CD14-positive monocyte (primary cell): Measurements from ENCODE around the gene CNBP. TPM values are rescaled to one million over a fixed set of nuclear protein-coding genes. Genes with fewer than 3 reads are reported as not detected.
A peak's percentile ranks its signal among the peaks of the same experiment; 100 is the strongest.

Experiments used
- DNase-seq, 3 donors: peaks; one replicate each; pipeline ENCODE4 v3.0.0-alpha.2; 2011 to 2022
- H2AFZ ChIP-seq: 2 replicates; pipeline ENCODE4 v1.6.0; 2012; ENCODE audit warnings: mild to moderate bottlenecking, low read depth, low read length, inconsistent platforms; ENCODE audit not compliant: insufficient read depth, poor library complexity, severe bottlenecking
- H3K27ac ChIP-seq, 2 donors: 1 replicate in 1 of 2; 2 replicates in 1 of 2; pipeline ENCODE4 v1.5.1; 2012 to 2013; ENCODE audit warnings: low read length in 2 of 2, control low read depth in 1 of 2, inconsistent platforms in 1 of 2, low read depth in 1 of 2, mild to moderate bottlenecking in 1 of 2
- H3K27me3 ChIP-seq, 2 donors: one replicate each; pipeline versions ENCODE4 v1.6.0 to v1.6.1; 2011 to 2013; ENCODE audit warnings: low read length in 2 of 2; ENCODE audit not compliant: control insufficient read depth in 2 of 2, insufficient read depth in 2 of 2
- H3K36me3 ChIP-seq, 2 donors: replicated peaks in 1 of 2; 1 replicate in 1 of 2; 2 replicates in 1 of 2; pipeline versions ENCODE4 v1.5.1 to v1.6.1; 2012 to 2013; ENCODE audit warnings: low read length in 2 of 2, control low read depth in 1 of 2, inconsistent platforms in 1 of 2, mild to moderate bottlenecking in 1 of 2; ENCODE audit not compliant: insufficient read depth in 2 of 2, control insufficient read depth in 1 of 2
- H3K4me1 ChIP-seq, 2 donors: 1 replicate in 1 of 2; 2 replicates in 1 of 2; pipeline versions ENCODE4 v1.5.1 to v1.6.1; 2012 to 2013; ENCODE audit warnings: low read length in 2 of 2, control low read depth in 1 of 2, inconsistent platforms in 1 of 2, mild to moderate bottlenecking in 1 of 2, moderate library complexity in 1 of 2; ENCODE audit not compliant: insufficient read depth in 2 of 2, control insufficient read depth in 1 of 2
- H3K4me2 ChIP-seq: replicated peaks from 2 replicates; pipeline ENCODE3; 2012; ENCODE audit warnings: low read length, moderate library complexity, mild to moderate bottlenecking; ENCODE audit not compliant: poor library complexity, severe bottlenecking; ENCODE audit errors: extremely low read depth
- H3K4me3 ChIP-seq, 3 experiments: fragments of 200-600 bp in 1 of 3; sonication (generic) in 1 of 3; replicated peaks in 1 of 3; 1 replicate in 2 of 3; 2 replicates in 1 of 3; pipeline ENCODE4 v1.5.1; 2011 to 2013; ENCODE audit warnings: low read length in 3 of 3, mild to moderate bottlenecking in 3 of 3, control low read depth in 2 of 3, low read depth in 2 of 3, inconsistent platforms in 1 of 3, moderate library complexity in 1 of 3
- H3K79me2 ChIP-seq: 2 replicates; pipeline ENCODE4 v1.6.0; 2012; ENCODE audit warnings: mild to moderate bottlenecking, control low read depth, inconsistent platforms, low read length, moderate library complexity; ENCODE audit not compliant: insufficient read depth
- H3K9ac ChIP-seq: 2 replicates; pipeline ENCODE4 v1.6.0; 2017; ENCODE audit warnings: low read length, mild to moderate bottlenecking; ENCODE audit not compliant: insufficient read depth, poor library complexity, severe bottlenecking
- H3K9me3 ChIP-seq, 2 donors: replicated peaks in 1 of 2; 1 replicate in 1 of 2; 2 replicates in 1 of 2; pipeline versions ENCODE4 v1.5.1 to v1.6.1; 2012 to 2013; ENCODE audit warnings: low read length in 2 of 2, control low read depth in 1 of 2; ENCODE audit not compliant: control insufficient read depth in 1 of 2, insufficient read depth in 1 of 2
- H4K20me1 ChIP-seq: 2 replicates; pipeline ENCODE4 v1.6.0; 2012; ENCODE audit warnings: mild to moderate bottlenecking, low read length, control low read depth, moderate library complexity; ENCODE audit not compliant: insufficient read depth
- H3K27ac Mint-ChIP-seq, 7 donors: one replicate each; pipeline ENCODE4 v1.8.0; 2020; ENCODE audit warnings: mild to moderate bottlenecking in 7 of 7, mixed read lengths in 7 of 7, moderate library complexity in 6 of 7, inconsistent platforms in 2 of 7
- H3K27me3 Mint-ChIP-seq, 3 donors: one replicate each; pipeline ENCODE4 v1.8.0; 2021 to 2022; ENCODE audit warnings: low read depth in 3 of 3, mild to moderate bottlenecking in 3 of 3, mixed read lengths in 3 of 3, moderate library complexity in 3 of 3, inconsistent platforms in 1 of 3
- H3K36me3 Mint-ChIP-seq, 2 donors: one replicate each; pipeline ENCODE4 v1.8.0; 2020; ENCODE audit warnings: mixed read lengths in 2 of 2, inconsistent platforms in 1 of 2, mild to moderate bottlenecking in 1 of 2
- H3K4me1 Mint-ChIP-seq: one replicate; pipeline ENCODE4 v1.8.0; 2020; ENCODE audit warnings: mild to moderate bottlenecking, mixed read lengths
- H3K4me3 Mint-ChIP-seq, 2 donors: one replicate each; pipeline ENCODE4 v1.8.0; 2020; ENCODE audit warnings: mild to moderate bottlenecking in 2 of 2, mixed read lengths in 2 of 2, moderate library complexity in 1 of 2
- H3K9me3 Mint-ChIP-seq, 7 donors: one replicate each; pipeline ENCODE4 v1.8.0; 2020 to 2022; ENCODE audit warnings: mixed read lengths in 7 of 7, mild to moderate bottlenecking in 6 of 7, moderate library complexity in 6 of 7, inconsistent platforms in 2 of 7
- WGBS: methylation state at CpG from one replicate; pipeline ENCODE4 v1.1.5; 2013; ENCODE audit warnings: missing lambda C conversion rate; ENCODE audit not compliant: insufficient coverage; 5-methylcytosine and 5-hydroxymethylcytosine counted together
- intact Hi-C, 2 donors: fragments of 100-400 bp; cut with micrococcal nuclease; formaldehyde crosslinking; loops; one replicate each; pipeline versions ENCODE4 v1.15.0 to v1.15.1; 2023
- polyA plus RNA-seq, 3 donors: library from polyadenylated mRNA; depleted of rRNA in 1 of 3; unstranded in 2 of 3; stranded (reverse) in 1 of 3; fragments of 300-500 nt in 2 of 3; fragments of >200 nt in 1 of 3; fragmentation: Illumina TruSeq in 2 of 3; gene quantifications; 1 replicate in 2 of 3; 2 replicates in 1 of 3; pipeline ENCODE4 v1.2.3, GENCODE V29; 2012 to 2021
- TF ChIP-seq, protein P1 (sequence below): fragments of 200-600 bp; IDR thresholded peaks from one replicate; pipeline ENCODE4 v1.8.0; 2022; ENCODE audit warnings: antibody characterized with exemption, mild to moderate bottlenecking

CNBP gene
- polyA plus RNA-seq, 3 donors, result 354 to 946 (median 845) TPM

DNA sequence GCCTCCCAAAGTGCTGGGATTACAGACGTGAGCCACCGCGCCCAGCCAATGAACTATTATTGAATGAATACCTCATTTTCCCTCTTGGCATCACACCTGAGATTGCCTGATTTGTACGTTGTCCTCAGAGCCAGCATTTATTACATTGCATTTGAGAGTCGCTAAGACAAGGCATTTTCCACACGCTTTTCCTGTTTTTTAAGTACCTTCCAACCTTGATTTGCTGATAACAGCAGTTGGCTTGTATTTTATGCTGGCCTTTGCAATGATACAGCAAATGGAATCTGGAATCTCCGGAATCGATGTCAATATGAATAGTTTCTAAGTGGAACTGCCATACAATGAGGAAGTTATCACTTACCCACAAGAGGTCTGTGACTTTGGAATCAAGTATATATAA is 15.7 kb upstream of the CNBP start:
- no peaks in the 10 kb centered on the region for H3K9me3 Mint-ChIP-seq
- peaks cover 49% of the 10 kb centered on the region for H3K4me1 Mint-ChIP-seq
- no peaks in the 10 kb centered on the region for H4K20me1 ChIP-seq
- H3K9ac ChIP-seq, result no peak overlapping the region
- H3K4me3 Mint-ChIP-seq, result peak overlapping the region in 1 of 2 donors; percentile 77
- peaks cover 3 to 8% of the 10 kb centered on the region in 2 donors for H3K36me3 Mint-ChIP-seq
- H2AFZ ChIP-seq, result no peak overlapping the region
- no peaks in the 10 kb centered on the region for H3K79me2 ChIP-seq
- H3K27ac ChIP-seq, result no peak overlapping the region
- H3K27me3 ChIP-seq, result no peaks in the 10 kb centered on the region
- H3K36me3 ChIP-seq, result no peaks in the 10 kb centered on the region
- H3K9me3 ChIP-seq, result no peaks in the 10 kb centered on the region
- H3K4me3 ChIP-seq, result peak overlapping the region in 1 of 3 experiments; percentile 49
- peaks cover 0 to 6% (median 2%) of the 10 kb centered on the region in 3 donors for H3K27me3 Mint-ChIP-seq
- H3K27ac Mint-ChIP-seq, result no peak overlapping the region
- intact Hi-C loops, result no loop called here
- TF ChIP-seq, protein P1, sequence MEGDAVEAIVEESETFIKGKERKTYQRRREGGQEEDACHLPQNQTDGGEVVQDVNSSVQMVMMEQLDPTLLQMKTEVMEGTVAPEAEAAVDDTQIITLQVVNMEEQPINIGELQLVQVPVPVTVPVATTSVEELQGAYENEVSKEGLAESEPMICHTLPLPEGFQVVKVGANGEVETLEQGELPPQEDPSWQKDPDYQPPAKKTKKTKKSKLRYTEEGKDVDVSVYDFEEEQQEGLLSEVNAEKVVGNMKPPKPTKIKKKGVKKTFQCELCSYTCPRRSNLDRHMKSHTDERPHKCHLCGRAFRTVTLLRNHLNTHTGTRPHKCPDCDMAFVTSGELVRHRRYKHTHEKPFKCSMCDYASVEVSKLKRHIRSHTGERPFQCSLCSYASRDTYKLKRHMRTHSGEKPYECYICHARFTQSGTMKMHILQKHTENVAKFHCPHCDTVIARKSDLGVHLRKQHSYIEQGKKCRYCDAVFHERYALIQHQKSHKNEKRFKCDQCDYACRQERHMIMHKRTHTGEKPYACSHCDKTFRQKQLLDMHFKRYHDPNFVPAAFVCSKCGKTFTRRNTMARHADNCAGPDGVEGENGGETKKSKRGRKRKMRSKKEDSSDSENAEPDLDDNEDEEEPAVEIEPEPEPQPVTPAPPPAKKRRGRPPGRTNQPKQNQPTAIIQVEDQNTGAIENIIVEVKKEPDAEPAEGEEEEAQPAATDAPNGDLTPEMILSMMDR, result no peak
- H3K4me1 ChIP-seq, result peaks cover 36 to 46% of the 10 kb centered on the region in 2 donors
- peak in 2 of 3 donors; percentile 18 to 27 for DNase-seq
- WGBS, result 86% methylated on average over 6 of the region's 8 CpGs
- H3K4me2 ChIP-seq, result peak overlapping the region; percentile 52

DNA sequence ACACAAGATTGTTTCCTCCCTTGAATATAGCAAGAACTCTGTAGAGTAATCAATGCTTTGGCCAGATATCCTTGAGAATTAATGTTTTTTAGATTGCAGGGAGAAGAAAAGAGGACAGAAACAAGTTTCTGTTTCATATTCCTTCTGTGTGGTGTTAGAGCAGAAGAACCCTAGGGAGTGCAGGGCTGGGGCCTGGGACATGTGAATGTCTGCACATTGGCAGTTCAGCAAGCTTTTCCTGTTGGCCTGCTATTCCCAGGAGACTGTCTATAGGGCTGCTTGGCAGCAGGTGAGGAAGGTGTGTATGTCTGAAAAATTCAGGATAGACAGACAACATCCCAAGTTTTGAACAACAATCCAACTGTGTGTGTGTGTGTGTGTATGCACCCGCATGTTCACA is 13.6 kb upstream of the CNBP start:
- Histone ChIP-seq H3K4me3 (no peak overlapping the region), H3K4me1 (peaks cover 36 to 46% of the 10 kb centered on the region in 2 donors), H3K79me2 (no peaks in the 10 kb centered on the region), H2AFZ (no peak overlapping the region), H3K4me2 (peak overlapping the region; percentile 7), H3K9me3 (no peaks in the 10 kb centered on the region), H3K9ac (no peak overlapping the region), H3K36me3 (no peaks in the 10 kb centered on the region), H4K20me1 (no peaks in the 10 kb centered on the region), H3K27me3 (no peaks in the 10 kb centered on the region), H3K27ac (peak overlapping the region; percentile 33 to 85)
- Mint-ChIP-seq H3K27ac (peak overlapping the region in 6 of 7 donors; percentile 66 to 96 (median 78)), H3K4me1 (peaks cover 45% of the 10 kb centered on the region), H3K4me3 (no peak overlapping the region), H3K36me3 (peaks cover 2 to 11% of the 10 kb centered on the region in 2 donors), H3K27me3 (peaks cover 0 to 6% (median 0%) of the 10 kb centered on the region in 3 donors), H3K9me3 (no peaks in the 10 kb centered on the region)
- no peak for DNase-seq
- intact Hi-C loops, result no loop called here
- TF ChIP-seq, protein P1, result no peak
- WGBS, result no CpG with 5 or more reads among the region's 1 CpG
